Activated CD4-positive, alpha-beta T cell treated with anti-CD3 and anti-CD28 coated beads, Interleukin-10, Interleukin-2, amounts not matched to agents 100 ng/mL and 50 ng/mL, durations not matched to agents 16 hours and 8 hours (primary cell): Measurements from ENCODE around the gene MAP3K2.
A peak's percentile ranks its signal among the peaks of the same experiment; 100 is the strongest.

Source experiments
- DNase-seq: peaks from one replicate; pipeline ENCODE4 v3.0.0-alpha.2; 2020

MAP3K2 gene

DNA sequence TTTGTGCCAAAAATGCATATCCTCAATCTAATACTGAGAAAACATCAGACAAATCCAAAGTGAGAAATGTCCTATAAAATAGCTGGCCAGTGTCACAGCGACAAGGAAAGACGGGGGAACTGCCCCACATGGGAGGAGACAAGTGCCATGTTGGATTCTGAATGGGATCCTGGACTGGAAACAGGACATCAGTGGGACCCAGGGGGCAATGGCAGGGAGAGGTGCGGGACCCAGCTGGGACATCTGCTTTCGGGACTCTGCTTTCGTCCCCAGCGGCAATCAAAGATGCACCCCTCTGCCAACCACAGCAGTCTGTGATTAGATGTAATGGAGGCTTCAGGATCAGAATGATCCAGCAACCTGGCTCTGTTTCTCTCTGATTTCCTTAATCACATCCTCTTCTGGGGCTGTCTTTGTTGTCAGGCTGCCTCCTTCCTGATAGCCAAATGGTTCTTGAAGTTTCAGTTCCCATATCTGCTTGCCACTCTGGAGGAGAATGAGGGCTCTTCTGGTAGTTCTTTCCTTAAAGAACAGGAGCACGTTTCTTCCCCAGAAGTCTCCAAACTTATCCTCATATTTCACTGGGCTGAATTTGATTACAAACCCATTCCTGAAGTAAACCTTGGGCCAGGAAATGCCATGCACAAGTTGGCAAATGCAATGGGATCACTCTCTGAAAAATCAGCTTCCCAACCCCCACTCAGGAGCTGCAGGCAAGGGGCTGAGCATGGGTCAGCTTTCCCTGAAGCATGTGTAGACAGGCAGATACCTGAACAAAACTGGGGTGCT, 16.9 kb upstream of the MAP3K2 start:
- no peak for DNase-seq

DNA sequence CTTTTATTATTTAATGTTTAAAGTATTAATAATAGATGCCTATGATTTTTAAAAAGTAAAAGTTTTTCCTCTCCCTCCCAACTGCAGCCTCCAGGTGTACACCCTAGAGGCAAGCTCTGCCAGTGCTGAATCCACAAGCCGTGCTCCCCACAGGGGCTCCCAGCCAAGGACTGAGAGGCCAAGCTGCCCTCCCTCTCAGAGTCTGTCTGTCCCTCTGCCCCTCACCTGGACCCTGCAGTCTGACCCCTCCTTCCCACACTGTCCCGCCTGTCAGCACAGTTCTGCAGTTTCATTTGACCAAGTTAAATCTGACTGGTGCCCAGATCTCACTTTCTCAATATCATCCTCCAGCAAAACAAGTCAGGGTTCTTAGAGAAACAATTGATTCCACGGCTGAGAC, 15.7 kb upstream of the MAP3K2 start:
- DNase-seq: no peak

DNA sequence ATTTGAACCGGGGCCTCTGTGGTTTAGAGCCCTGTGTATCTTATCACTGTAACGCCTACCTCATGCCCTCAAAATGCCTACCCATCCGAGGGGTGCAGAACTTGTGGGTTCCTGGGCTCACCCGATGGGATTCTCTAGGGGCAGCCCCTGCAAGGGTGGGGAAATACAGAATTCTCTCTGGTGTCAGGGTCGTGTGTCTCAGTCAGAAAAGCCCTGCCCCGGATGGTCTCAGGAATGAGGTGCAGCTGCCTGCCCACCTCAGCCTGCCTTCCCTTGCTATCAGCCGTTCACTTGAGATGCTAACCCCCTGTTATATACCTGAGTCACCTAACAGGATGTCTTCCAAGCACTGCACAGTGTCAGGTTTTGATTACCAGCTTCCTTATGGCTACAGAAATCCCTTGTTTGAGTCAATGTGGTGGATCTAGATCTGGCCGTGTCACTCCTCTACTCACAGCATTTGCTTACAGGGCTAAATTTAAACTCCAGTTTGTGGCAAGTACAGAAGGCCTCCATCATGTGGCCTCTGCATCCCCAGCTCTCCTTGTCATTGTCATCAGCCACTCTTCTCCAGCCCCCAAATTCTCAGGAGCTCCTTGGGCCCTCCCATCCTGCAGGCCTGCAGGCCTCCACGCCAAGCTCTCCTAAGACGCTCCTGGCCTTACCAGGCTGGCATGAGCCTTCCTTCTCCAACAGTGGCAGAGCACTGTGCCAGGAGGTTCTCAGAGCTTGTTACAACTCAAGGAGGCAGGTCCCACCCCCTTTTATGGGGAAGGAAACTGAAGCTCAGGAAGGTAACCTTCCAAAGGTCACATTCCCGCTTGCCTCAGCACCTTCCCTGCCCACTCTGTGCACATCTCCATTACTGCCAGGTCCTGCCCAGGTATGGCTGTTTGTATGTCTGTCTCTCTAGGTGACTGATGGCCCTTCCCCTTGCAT, 14.3 kb upstream of the MAP3K2 start:
- peak; percentile 38 for DNase-seq

DNA sequence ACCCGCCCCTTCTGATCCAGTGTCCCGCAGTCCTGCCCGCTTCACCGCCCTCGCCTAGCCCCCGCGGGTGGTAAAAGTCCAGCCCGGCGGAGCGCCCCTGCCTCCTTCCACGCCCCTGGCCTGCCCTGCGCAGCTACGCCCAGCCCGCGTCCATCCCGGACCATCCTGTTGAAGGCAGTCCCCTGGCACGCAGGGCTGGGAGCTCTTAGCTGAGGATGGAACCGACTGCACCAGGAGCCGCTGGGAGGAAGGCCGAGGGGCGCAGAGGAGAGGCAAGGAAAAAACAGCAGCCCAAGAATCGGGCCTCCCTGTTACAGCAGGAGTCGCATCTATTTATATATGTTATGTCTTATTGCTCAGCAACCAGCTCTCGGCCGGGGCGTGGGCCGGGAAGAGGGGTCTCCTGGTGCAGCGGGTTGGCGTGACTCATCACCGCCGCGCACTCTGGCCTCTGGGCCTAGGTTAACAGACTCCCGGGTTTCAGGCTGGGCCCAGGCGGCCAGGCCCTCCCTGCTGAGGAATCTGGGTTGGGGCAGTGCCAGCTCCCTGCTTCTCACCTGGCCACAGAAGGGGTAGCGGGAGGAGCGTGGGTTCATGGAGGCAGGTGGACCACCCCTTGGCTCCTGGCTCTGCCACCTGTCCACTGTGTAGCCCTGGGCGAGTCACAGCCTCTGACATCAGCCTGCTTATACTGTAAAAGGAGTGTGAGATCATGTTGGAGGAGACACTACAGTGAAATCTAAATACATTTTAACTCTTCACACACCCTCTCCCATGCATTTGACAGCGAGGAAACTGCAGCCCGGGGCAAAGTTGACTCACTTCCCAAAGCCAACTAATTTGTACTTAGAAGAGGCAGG, 13.4 kb upstream of the MAP3K2 start:
- DNase-seq: peak; percentile 41

DNA sequence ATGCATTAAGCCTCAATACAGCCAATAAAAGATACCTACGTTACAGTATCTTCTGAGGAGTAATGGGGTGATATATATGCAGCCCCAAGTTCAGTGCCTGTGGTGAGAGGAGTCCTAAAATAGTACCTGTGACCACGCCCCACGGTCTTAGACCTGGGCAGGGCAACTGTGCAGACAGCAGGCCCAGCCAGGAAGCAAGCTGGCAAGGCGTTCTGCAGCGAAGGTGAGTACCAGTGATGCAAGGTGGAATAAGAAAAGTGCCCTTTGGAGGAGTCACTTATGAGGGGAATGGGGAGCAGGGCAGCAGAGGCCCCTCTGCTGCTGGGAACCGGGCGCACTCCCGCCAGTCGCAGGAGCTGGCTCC, 12.7 kb upstream of the MAP3K2 start:
- no peak for DNase-seq

DNA sequence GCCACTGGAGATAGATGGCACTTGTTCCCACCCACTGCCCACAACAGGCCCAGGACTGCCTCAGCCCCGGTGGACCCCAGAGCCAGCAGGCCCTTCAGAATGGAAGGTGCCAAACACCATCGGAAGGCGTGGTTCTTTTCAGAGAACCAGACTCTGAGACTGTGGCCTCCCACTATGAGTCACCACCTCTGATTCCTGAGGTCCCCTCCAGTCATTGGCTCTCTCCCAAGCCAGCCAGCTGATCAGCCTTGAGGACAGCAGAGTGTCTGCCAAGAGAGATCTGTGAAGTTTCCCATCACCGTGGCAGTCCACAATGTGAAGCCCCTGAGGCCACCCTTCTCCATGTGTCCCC, 10.4 kb upstream of the MAP3K2 start:
- peak; percentile 84 for DNase-seq

DNA sequence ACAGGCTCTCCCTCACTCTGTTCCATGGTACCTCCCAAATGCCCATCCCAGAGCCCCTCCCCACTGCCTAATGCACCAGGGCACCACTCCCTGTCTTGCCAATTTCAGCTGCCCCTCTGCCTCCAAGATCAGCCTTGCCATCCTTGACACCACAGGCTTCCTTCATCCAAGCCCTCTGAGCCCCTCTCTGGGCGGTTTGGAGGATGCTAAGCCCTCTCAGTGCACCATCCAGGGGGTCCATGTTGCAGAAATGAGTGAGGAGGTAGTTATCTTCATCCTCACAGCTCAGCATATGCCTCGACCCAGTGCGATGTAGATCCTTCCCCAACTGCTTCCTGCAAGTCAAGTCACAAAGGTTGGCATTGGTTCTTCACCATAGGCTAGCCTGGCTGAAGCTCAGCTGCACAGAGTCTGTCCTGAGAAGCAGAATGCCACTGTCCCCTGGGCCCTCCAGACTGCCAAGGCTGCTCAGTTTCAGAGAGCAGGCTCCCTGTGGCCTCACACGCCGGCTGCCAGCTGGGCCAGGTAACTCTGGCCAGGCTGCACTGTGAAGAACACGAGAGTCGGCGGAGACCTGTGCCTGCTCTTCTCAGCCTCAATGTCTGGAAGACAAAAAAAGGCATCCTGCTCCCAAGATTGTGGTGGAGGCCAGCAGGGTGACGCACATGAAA, 9.9 kb upstream of the MAP3K2 start:
- no peak for DNase-seq

DNA sequence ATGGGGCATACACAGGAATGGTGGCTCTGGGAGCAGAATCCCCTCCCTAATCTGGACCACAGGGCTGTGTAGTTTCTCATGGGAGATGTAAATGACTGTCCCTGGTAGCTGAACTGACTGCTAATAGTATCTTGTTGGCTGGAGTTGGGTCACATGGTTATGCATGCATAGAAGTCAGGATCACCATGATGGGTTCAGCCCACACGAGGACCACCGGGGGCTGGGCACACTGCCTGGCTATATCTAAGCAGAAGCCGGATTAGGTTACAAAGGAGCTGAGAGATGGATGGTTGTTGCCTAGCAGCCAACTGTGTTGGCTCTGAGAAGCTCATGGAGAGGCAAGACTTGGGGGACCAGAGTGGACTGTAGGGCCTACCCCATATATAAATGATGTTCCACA, 6.7 kb upstream of the MAP3K2 start:
- no peak for DNase-seq

DNA sequence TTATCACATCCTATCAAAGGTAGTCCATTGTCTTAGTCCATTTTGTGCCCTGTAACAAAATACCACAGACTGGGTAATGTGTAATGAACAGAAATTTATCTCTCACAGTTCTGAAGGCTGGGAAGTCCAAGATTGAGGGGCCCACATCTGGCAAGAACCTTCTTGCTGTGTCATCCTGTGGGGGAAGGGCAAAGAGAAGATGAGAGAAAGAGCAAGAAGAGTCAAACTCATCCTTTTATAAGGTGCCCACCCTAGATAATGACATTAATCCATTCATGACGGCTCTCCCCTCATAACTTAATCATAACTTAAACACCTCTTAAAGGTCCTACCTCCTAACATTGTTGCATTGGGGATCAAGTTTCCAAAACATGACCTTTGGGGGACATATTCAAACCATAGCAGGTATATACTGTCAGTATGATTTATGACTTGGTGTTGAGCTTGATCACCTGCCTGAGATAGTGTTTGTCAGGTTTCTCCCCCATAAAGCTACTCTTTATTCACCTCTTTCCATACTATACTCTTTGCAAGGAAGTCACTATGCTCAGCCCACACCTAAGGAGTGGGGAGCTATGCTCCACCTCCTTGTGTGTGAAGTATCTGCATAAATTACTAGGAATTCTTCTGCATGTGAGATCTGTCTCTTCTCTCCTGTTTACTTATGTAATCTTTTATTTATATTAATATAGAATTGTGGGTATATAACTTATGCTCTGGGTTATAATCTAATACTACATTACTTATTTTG, 5.2 kb upstream of the MAP3K2 start:
- no peak for DNase-seq

DNA sequence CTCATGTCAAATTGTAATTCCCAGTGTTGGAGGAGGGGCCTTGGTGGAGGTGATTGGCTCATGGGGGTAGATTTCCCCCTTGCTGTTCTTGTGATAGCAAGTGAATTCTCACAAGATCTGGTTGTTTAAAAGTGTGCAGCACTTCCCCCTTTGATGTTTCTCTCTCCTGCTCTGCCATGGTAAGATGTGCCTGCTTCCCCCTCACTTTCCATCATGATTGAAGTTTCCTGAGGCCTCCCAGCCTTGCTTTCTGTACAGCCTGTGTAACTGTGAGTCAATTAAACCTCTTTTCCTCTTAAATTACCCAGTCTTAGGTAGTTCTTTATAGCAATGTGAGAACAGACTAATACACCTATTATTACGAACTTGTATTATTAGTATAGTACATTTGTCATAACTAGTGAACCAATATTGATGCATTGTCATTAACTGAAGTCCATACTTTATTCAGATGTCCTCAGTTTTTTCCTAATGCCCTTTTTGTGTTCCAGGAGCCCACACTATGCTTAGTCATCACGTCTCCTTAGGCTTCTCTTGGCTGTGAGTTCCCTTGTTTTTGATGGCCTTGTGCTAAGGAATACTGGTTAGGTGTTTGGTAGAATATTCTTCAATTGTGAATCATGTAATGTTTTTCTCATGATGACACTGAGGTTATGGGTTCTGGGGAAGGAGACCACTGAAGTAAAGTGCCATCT, 4.5 kb upstream of the MAP3K2 start:
- DNase-seq: no peak

DNA sequence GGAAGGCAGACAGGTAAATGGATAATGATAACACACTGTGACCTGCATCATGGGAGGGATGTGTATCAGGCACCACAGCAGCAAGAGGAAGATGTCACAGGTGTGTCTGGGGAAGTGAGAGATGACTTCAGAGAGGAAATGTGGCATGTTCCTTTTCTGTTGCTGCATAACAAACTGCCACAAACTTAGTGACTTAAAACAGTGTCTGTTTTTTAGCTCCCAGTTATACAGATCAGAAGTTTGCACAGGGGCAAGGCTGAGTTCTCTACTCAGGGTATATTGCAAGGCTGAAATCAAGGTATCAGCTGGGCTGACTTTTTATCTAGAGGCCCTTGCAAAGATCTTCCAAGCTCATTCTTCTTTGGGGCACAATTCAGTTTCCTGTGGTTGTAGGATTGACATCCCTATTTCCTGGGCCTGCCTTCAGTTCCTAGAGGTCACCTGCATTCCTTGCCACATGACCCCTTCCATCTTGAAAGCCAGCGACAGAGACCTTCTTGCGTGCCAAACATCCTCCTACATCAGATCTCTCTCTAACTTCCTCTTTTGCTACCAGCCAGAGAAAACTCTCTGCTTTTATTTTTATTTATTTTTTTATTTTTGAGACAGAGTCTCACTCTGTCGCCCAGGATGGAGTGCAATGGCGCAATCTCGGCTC, 2.1 kb upstream of the MAP3K2 start:
- peak; percentile 56 for DNase-seq

DNA sequence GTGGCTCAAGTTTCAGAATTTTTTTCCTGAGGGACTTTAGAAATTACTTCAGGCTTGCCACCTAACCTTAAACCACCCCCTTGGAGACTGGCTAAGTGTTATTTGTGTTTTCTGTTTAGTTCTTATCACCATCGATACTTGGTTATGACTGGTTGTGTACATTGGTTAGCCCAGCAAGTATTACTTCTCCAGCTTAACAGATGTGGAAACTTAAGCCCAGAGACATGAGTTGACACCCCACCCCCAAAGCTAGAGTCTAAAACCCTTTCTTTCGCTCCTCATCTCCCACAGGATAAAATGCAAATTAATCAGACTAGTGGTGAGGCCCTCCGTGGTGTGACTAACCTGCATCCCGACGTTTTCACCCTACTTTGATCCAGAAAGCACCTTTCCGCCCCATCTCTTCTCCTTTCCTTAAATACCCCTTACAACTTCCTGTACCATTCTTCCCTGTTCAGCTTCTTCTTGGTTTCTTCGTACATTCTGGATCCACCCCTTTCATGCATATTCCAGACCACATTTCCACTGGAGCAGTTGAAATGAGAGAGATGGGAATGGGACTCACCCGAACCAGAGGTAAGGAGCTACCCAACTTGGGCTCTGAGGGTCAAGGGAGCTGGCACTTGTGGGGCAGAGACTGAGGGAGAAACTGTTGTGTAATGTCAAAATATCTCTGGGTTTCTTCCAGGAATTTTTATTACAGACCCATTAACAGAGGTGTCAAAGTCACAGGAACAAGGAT, 819 bp upstream of the MAP3K2 start:
- peak; percentile 75 for DNase-seq

DNA sequence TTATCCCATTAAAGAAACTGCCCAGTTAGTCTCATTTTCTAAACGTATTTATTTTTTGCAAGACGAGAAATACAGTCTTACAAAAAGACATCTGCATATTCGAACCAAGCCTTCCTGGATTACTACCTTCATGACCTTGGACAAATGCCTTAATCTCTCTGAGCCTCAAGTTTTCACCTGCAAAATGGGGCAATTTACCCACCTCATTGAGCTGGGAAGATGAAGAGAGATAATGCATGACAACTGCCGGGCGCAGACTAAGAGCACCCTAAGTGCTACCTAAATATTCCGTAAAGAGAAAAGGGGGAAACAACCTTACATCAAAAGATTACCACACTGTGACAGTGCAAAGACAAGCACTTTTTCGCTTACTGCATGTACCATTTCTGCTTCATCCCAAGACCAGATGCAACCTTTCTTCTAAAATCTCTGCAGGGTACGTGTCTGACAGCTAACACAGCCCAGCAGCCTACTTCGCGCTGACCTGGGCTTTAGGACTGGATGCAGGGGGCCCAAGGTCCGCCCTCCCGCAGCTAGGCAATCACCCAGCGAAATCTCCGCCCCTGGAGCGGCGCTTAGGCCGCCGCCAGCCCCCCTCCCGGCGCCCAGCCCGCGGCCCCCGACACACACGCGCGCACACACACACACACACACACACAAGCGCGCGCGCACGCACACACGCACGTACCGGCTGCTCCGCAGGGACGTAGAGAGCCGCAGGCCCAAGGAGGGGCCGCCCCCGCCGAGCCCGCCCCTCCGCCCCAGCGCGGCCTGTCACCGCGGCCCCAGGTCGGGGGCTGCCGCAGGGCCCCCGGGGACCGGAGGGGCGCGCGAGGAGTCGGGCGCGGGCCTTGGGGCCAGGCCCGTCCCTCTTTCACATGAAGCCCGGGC, 766 bp downstream of the MAP3K2 start:
- DNase-seq: peak; percentile 88

DNA sequence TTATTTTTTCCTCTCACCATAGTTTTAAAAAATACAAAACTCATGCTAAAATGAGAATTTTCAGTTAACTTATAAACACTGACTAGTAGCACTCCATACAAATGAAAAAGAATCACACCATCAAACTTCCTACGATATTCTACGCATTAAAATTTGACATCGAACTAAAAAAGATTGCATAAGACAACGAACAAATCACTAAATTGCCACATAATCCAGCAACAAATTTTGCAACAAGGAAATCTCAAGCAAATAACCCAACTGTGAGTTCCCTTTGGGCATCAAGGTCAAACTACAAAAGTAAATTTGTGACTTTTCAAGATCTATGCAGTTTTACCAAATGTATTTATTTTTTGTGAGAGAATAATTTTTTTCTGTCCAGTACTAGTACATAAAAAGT, 1.5 kb downstream of the MAP3K2 start:
- DNase-seq: no peak

DNA sequence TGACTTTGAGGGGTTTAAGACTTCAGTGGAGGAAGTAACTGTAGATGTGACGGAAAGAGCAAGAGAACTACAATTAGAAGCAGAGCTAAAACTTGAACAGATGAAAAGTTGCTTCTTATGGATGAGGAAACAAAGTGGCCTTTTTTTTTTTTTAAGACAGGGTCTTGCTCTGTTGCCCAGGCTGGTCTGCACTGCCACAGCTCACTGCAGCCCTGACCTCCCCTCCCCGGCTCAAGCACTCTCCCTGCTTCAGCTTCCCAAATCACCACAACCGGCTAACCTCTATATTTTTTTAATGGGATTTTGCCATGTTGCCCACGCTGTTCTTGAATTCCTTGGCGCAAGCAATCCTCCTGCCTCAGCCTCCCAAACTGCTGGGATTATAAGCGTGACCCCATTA, 3.2 kb downstream of the MAP3K2 start:
- DNase-seq: no peak

DNA sequence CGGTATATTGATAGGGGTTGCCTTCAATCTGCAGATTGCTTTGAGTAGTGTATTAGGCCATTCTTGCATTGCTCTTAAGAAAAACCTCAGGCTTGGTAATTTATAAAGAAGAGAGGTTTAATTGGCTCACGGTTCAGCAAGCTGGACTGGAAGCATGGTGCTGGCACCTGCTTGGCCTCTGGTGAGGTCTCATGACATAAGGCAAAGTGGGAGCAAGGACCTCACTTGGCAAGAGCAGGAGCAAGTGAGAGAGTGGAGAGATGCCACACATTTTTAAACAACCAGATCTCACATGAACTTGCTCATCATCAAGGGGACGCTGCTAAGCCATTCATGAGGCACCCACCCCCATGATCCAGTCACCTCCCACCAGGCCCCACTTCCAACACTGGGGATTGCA, 4.9 kb downstream of the MAP3K2 start:
- no peak for DNase-seq

DNA sequence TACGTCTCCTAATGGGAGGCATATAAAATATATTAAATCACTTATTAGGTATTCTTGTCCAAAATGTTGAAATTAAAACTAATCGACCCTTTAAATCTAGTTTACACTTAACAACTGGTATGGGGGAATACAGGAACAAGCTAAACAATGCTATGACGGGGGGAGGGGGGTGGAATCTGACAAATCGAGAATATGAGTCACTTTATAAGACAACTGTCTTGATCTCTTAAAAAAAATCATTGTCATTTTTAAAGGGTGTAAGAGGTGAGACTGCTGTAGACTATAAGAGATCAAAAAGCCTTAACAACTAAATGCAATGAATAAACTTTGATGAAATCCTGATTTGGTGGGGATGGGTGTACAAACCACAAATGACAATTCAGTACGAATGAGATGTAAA, 6.0 kb downstream of the MAP3K2 start:
- no peak for DNase-seq

DNA sequence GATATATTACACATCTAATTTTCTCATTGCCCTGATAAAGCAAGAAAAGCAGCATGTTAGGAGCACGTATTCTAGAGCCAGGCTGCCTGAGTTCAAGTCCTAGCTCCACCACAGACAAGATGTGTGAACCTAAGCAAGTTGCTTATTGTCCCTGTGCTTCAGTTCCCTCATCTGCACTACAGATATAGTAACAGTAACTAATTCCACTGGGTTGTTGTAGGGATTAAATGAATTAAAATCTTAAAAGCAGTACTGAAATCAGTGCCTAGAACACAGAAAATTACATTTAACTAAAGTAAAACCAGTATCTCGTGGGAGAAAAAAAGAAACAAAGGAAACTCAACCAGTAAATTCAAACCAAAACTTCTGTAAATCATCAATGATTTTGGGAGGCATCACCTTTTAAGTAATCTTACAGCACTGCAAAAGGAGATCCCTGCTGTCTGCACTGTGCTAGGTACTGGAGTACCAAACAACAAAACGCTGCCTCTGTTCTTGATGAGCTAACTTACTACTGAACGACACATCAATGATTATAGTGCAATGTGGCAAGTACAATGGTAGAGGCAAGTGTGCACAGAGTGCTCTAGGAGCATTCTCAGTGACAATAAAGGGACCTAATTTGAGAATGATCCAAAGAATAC, 7.9 kb downstream of the MAP3K2 start:
- DNase-seq: no peak
